SK-N-SH (cell line): ENCODE measurements around the gene PTPRD. TPM values are rescaled to one million over a fixed set of nuclear protein-coding genes. Genes with fewer than 3 reads are reported as not detected.

Experiments used
- CTCF ChIA-PET: fragments of 300-600, 350-600 bp; formaldehyde crosslinking; extraction: SDS; loops from one replicate; lab custom pipeline; 2021; lab: Yijun Ruan, JAX
- POLR2A ChIA-PET: fragments of 350-600 bp; sonication (Branson Sonifier 250); formaldehyde crosslinking; extraction: SDS; loops from one replicate; lab custom pipeline; 2020; ENCODE audit warnings: antibody characterized with exemption, inconsistent platforms; lab: Yijun Ruan, JAX
- DNase-seq: peaks from one replicate; pipeline ENCODE4 v3.0.0; 2012
- H2AFZ ChIP-seq: fragments of 200-600 bp; sonication (generic); 2 replicates; pipeline ENCODE4 v1.8.1; 2016; ENCODE audit warnings: antibody characterized with exemption, mild to moderate bottlenecking, low read depth
- H3F3A ChIP-seq: fragments of 200-600 bp; sonication (generic); replicated peaks from 2 replicates; pipeline ENCODE3; 2016; ENCODE audit warnings: antibody characterized with exemption, mild to moderate bottlenecking; ENCODE audit not compliant: insufficient read depth
- H3K27ac ChIP-seq, 2 experiments: fragments of 200-500 bp in 1 of 2; fragments of 200-600 bp in 1 of 2; sonication (Bioruptor generic) in 1 of 2; sonication (generic), shearing (Covaris generic) in 1 of 2; 2 replicates each; pipeline versions ENCODE4 v1.5.1 to v1.6.1; 2014 to 2016; ENCODE audit warnings: low read depth in 2 of 2, inconsistent platforms in 1 of 2, low read length in 1 of 2, mild to moderate bottlenecking in 1 of 2, mixed read lengths in 1 of 2
- H3K27me3 ChIP-seq: fragments of 200-600 bp; sonication (generic), shearing (Covaris generic); 2 replicates; pipeline ENCODE4 v1.6.1; 2016; ENCODE audit warnings: mixed run types; ENCODE audit not compliant: insufficient read depth
- H3K36me3 ChIP-seq, 2 experiments: fragments of 200-500 bp in 1 of 2; fragments of 200-600 bp in 1 of 2; sonication (Bioruptor generic) in 1 of 2; sonication (generic) in 1 of 2; replicated peaks in 1 of 2; 2 replicates each; pipeline versions ENCODE3 to v1.5.1; 2014 to 2016; ENCODE audit warnings: low read length in 1 of 2, mild to moderate bottlenecking in 1 of 2; ENCODE audit not compliant: insufficient read depth in 2 of 2, control insufficient read depth in 1 of 2
- H3K4me1 ChIP-seq, 2 experiments: fragments of 200-500 bp in 1 of 2; fragments of 200-600 bp in 1 of 2; sonication (Bioruptor generic) in 1 of 2; sonication (generic), shearing (Covaris generic) in 1 of 2; 2 replicates each; pipeline versions ENCODE4 v1.5.1 to v1.6.1; 2014 to 2016; ENCODE audit warnings: low read depth in 1 of 2, low read length in 1 of 2, mixed run types in 1 of 2; ENCODE audit not compliant: insufficient read depth in 2 of 2, control insufficient read depth in 1 of 2
- H3K4me2 ChIP-seq: fragments of 200-600 bp; sonication (generic), shearing (Covaris generic); 2 replicates; pipeline ENCODE4 v1.6.1; 2017; ENCODE audit warnings: mixed run types
- H3K4me3 ChIP-seq, 2 experiments: fragments of 200-500 bp in 1 of 2; fragments of 200-600 bp in 1 of 2; sonication (Bioruptor generic) in 1 of 2; sonication (generic), shearing (Covaris generic) in 1 of 2; 2 replicates each; pipeline versions ENCODE4 v1.5.1 to v1.8.1; 2014 to 2016; ENCODE audit warnings: low read depth in 2 of 2, inconsistent platforms in 1 of 2, low read length in 1 of 2, mild to moderate bottlenecking in 1 of 2, mixed read lengths in 1 of 2, moderate library complexity in 1 of 2
- H3K79me2 ChIP-seq: fragments of 200-600 bp; sonication (generic); 2 replicates; pipeline ENCODE4 v1.8.1; 2017; ENCODE audit warnings: mild to moderate bottlenecking; ENCODE audit not compliant: insufficient read depth
- H3K9ac ChIP-seq: fragments of 200-600 bp; sonication (generic); 2 replicates; pipeline ENCODE4 v1.6.1; 2017; ENCODE audit warnings: mixed run types
- H3K9me2 ChIP-seq: fragments of 200-600 bp; sonication (generic); 2 replicates; pipeline ENCODE4 v1.6.1; 2017; ENCODE audit warnings: mixed run types
- H3K9me3 ChIP-seq: fragments of 200-600 bp; sonication (generic); 2 replicates; pipeline ENCODE4 v1.6.1; 2017; ENCODE audit warnings: mixed run types, mild to moderate bottlenecking, moderate library complexity
- H4K20me1 ChIP-seq: fragments of 200-600 bp; sonication (generic); 2 replicates; pipeline ENCODE4 v1.6.1; 2017; ENCODE audit warnings: mild to moderate bottlenecking, mixed run types; ENCODE audit not compliant: insufficient read depth
- CTCF ChIP-seq: fragments of 200-600 bp; sonication (generic); IDR thresholded peaks from 2 replicates; pipeline ENCODE4 v1.6.1; 2017; ENCODE audit warnings: antibody characterized with exemption, mild to moderate bottlenecking, moderate library complexity
- ELF1 ChIP-seq: IDR thresholded peaks from 2 replicates; pipeline ENCODE4 v1.4.0; 2012
- FOSL2 ChIP-seq: IDR thresholded peaks from 2 replicates; pipeline ENCODE4 v1.4.0; 2012; ENCODE audit warnings: low read depth, mild to moderate bottlenecking, moderate library complexity, borderline replicate concordance
- FOXJ3 ChIP-seq: sonication (generic); formaldehyde crosslinking; IDR thresholded peaks from 2 replicates; pipeline ENCODE4 v1.5.1; 2020; ENCODE audit warnings: mild to moderate bottlenecking, missing genetic modification reagents
- IRF3 ChIP-seq: fragments of 150-350 bp; IDR thresholded peaks from 2 replicates; pipeline ENCODE4 v1.6.1; 2016; ENCODE audit warnings: mild to moderate bottlenecking, low read depth, low read length
- JUND ChIP-seq: IDR thresholded peaks from 2 replicates; pipeline ENCODE4 v1.4.0; 2012
- MEF2A ChIP-seq: IDR thresholded peaks from 2 replicates; pipeline ENCODE4 v1.4.0; 2012; ENCODE audit warnings: low read depth, borderline replicate concordance
- NFIC ChIP-seq: IDR thresholded peaks from 2 replicates; pipeline ENCODE4 v1.4.0; 2012; ENCODE audit warnings: borderline replicate concordance
- PBX3 ChIP-seq: IDR thresholded peaks from 2 replicates; pipeline ENCODE4; 2012
- RAD21 ChIP-seq: IDR thresholded peaks from 2 replicates; pipeline ENCODE4 v1.6.1; 2012; ENCODE audit warnings: mild to moderate bottlenecking, low read length
- SMC3 ChIP-seq: IDR thresholded peaks from 2 replicates; pipeline ENCODE4 v1.6.1; 2012; ENCODE audit warnings: low read depth, low read length, improper control_type of control experiment
- TAF1 ChIP-seq: IDR thresholded peaks from 2 replicates; pipeline ENCODE4 v1.6.1; 2012; ENCODE audit warnings: low read depth, mild to moderate bottlenecking, low read length, moderate library complexity, borderline replicate concordance
- ZBTB33 ChIP-seq: IDR thresholded peaks from 2 replicates; pipeline ENCODE4 v1.4.0; 2012; ENCODE audit warnings: low read depth, borderline replicate concordance
- WGBS: methylation state at CpG from one replicate; pipeline ENCODE4 v1.1.6; 2017; ENCODE audit warnings: low lambda C conversion rate; 5-methylcytosine and 5-hydroxymethylcytosine counted together
- polyA plus RNA-seq, 3 experiments: library from polyadenylated mRNA; depleted of rRNA; stranded (reverse); fragments of >200 nt; gene quantifications; 2 replicates each; pipeline ENCODE4 v1.2.3, GENCODE V29; 2012

The PTPRD gene
- polyA plus RNA-seq, 1 of the 3 experiments (the other 2 are of a cell fraction): 0.15 TPM

GRCh38 chr9:8842402-8843193, 1770.2 kb downstream of the PTPRD start:
- H3K4me1 ChIP-seq: peaks cover 0 to 14% of the 10 kb centered on the region in 2 experiments; a peak in 2 of 4 replicates
- H3K27ac ChIP-seq: no peak overlapping the region
- no peaks in the 10 kb centered on the region for H3K27me3 ChIP-seq
- no peaks in the 10 kb centered on the region for H4K20me1 ChIP-seq
- H3K36me3 ChIP-seq: no peaks in the 10 kb centered on the region
- no peak for DNase-seq
- no peak overlapping the region for H3K4me2 ChIP-seq
- H3F3A ChIP-seq: no peaks in the 10 kb centered on the region
- WGBS: 66% methylated on average over 5 of the region's 5 CpGs
- TF ChIP-seq RAD21 (no peak), IRF3 (no peak), PBX3 (no peak), MEF2A (no peak), ELF1 (no peak)
- H3K9me2 ChIP-seq: no peaks in the 10 kb centered on the region
- POLR2A ChIA-PET: no interaction called here
- no peak overlapping the region for H3K4me3 ChIP-seq
- no peaks in the 10 kb centered on the region for H3K9me3 ChIP-seq
- H3K79me2 ChIP-seq: no peaks in the 10 kb centered on the region
- H3K9ac ChIP-seq: no peak overlapping the region
- CTCF ChIA-PET: no interaction called here
- H2AFZ ChIP-seq: no peak overlapping the region

GRCh38 chr9:8838136-8838535, 1774.7 kb downstream of the PTPRD start:
- Histone ChIP-seq H3K9ac (no peak overlapping the region), H3K4me2 (no peak overlapping the region), H3K36me3 (no peaks in the 10 kb centered on the region), H2AFZ (no peak overlapping the region), H3K4me1 (no peaks in the 10 kb centered on the region), H3K4me3 (no peak overlapping the region), H3K9me2 (no peaks in the 10 kb centered on the region), H3F3A (no peaks in the 10 kb centered on the region), H3K9me3 (no peaks in the 10 kb centered on the region), H3K27ac (no peak overlapping the region), H3K27me3 (no peaks in the 10 kb centered on the region), H3K79me2 (no peaks in the 10 kb centered on the region), H4K20me1 (no peaks in the 10 kb centered on the region)
- TF ChIP-seq NFIC: no peak
- TF ChIP-seq IRF3: no peak
- no peak for TF ChIP-seq RAD21
- no peak for TF ChIP-seq SMC3
- no peak for TF ChIP-seq ELF1
- no peak for TF ChIP-seq FOXJ3 (CRISPR knock-in tag)
- no peak for TF ChIP-seq PBX3
- TF ChIP-seq ZBTB33: no peak
- no peak for TF ChIP-seq TAF1
- no peak for TF ChIP-seq CTCF
- no peak for TF ChIP-seq JUND
- TF ChIP-seq FOSL2: no peak
- WGBS: 36% methylated on average over 3 of the region's 3 CpGs
- DNase-seq: no peak
- CTCF ChIA-PET: no interaction called here
- POLR2A ChIA-PET: no interaction called here
